ENCODE results near the gene ELF2.
"Not testable (repeated sequence)": the region's sequence is repeated elsewhere in the genome, so short reads cannot be mapped to it uniquely, and the experiment has no call there.

ELF2 gene

DNA sequence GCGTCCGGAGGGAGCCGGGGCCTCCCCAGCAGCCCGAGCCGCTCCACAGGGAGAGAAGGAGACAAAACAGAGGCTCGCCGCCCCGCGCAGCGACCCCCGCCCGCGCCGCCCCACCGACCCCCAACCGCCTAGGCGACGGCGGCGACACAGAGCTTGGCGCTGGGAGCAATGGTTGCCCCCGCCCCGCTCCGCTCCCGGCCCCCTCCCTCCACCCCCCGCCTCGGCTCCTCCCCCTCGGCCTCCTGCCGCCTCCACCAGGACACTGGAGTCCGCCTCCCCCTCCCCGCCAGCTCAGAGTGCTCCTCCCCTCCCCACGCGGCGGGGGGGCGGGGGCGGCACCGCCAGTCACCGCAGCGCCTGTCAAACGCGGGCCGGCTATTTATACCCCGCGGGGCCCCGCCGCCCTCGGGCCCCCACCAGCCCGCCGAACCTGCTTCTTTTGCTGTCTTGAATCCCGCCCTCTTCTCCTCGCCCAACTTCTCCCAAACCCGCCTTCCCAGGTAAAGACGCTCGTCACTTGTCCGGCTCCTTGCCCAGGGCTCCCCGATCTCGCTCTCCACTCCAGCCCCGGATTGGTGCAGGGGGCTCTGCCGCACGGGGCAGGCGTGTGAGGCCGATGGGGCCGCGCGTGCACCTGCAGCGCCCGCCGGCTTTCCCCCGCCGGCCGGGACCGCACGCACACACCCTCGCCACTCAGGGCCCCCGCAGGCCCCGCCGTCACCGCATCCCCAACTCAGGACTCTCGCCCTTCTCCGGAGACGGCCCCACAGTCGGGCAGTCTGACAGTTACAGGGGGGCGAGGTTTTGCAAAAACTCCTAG is at the start of gene ELF2:
TSS of gene ELF2 (minus strand) at position 170 of the 820 bp plus-strand sequence. CDS start 39,517 bp downstream, outside the sequence.
- peaks cover 29% of the 10 kb centered on the region for H3K4me1 Mint-ChIP-seq (ENCODE audit: low read depth)
- peak within 1 kb of the TSS; percentile 93 for H3K4me3 Mint-ChIP-seq
- no peaks in the 10 kb centered on the region for H3K9me3 Mint-ChIP-seq
- DNase-seq (ENCODE audit: low spot score) = peak; percentile 91
- H3K27me3 Mint-ChIP-seq (ENCODE audit: low read depth) = peaks cover 33% of the 10 kb centered on the region
- H3K27ac Mint-ChIP-seq = peak within 1 kb of the TSS; percentile 97
- peaks cover 2% of the 10 kb centered on the region for H3K36me3 Mint-ChIP-seq (ENCODE audit: low read depth)

DNA sequence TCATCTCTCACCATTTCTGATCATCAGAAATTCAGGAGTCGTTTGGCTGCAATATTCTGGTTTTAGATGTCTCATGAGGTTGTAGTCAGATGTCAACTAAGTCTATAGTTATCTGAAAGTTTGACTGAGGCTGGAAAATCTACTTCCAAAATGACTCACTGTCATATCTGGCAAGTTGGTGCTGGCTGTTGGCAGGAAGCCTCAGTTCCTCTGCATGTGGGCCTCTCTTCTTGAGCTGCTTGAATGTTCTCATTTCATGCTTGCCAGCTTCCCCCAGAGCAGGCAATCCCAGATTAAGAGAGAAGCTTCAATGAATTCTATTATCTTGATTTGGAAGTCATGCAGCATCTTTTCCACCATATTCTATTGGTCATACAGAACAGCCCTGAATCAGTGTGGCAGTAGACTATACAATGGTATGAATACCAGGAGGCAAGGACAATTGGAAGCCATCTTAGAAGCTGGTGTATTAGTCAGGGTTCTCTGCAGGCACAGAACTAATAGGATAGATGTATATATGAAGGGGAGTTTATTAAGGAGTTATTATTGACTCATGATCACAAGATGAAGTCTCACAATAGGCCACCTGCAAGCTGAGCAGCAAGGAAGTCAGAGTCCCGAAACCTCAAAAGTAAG is 46.8 kb upstream of the ELF2 start:
- Mint-ChIP-seq H3K4me3 (no peak overlapping the region), H3K9me3 (no peaks in the 10 kb centered on the region), H3K4me1 (ENCODE audit: low read depth) (peaks cover 15% of the 10 kb centered on the region), H3K27ac (no peak overlapping the region), H3K27me3 (ENCODE audit: low read depth) (no peaks in the 10 kb centered on the region), H3K36me3 (ENCODE audit: low read depth) (no peaks in the 10 kb centered on the region)
- peak; percentile 14 for DNase-seq (ENCODE audit: low spot score)

DNA sequence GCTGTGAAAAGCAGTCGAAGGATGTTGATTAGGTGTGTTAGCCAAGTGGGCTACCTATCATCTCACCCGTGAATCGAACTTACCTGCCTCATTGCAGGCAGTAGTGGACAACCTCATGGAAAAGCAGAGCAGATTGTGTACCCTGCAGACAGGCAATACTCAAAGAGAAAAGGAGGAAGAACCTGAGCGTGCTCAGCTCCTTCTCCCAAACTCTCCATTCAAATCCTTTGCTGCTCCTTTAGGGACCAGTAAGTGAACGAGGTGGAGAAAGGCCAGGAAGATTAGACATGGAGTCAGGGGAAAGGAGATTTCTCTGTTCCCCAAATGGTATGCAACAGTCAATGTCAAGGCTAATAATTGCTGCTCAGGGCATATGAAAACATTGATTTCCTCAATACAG is 45.2 kb upstream of the ELF2 start:
- Mint-ChIP-seq H3K4me1 (ENCODE audit: low read depth) (peaks cover 15% of the 10 kb centered on the region), H3K36me3 (ENCODE audit: low read depth) (no peaks in the 10 kb centered on the region), H3K9me3 (no peaks in the 10 kb centered on the region)

DNA sequence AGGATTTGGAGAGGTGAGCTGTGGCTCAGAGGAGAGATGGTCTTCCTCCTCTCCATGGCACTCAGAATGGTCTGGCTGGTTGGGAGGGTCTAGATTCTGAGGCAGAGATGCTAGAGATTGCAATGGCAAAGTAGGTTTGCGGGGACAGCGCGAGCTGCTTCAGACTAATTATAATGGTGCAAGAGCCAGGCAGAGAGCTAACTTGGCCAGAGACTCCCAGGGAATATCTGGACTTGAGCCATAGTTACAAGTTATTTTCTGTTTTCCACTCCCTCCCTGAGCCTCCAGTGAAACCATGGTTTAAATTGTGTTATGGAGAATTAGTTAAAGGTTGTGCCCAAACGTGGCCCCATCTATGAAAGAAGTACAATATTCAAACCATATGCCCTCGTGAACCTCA is 44.7 kb upstream of the ELF2 start:
- Mint-ChIP-seq H3K4me1 (ENCODE audit: low read depth) (peaks cover 15% of the 10 kb centered on the region), H3K36me3 (ENCODE audit: low read depth) (no peaks in the 10 kb centered on the region), H3K9me3 (no peaks in the 10 kb centered on the region), H3K27ac (no peak overlapping the region), H3K4me3 (no peak overlapping the region), H3K27me3 (ENCODE audit: low read depth) (peaks cover 3% of the 10 kb centered on the region)
- DNase-seq (ENCODE audit: low spot score) = no peak

More for the DNA sequence above, 45.2 kb upstream of the ELF2 start:
- Mint-ChIP-seq H3K27ac (no peak overlapping the region), H3K27me3 (ENCODE audit: low read depth) (peaks cover 3% of the 10 kb centered on the region), H3K4me3 (no peak overlapping the region)
- DNase-seq (ENCODE audit: low spot score) = no peak

DNA sequence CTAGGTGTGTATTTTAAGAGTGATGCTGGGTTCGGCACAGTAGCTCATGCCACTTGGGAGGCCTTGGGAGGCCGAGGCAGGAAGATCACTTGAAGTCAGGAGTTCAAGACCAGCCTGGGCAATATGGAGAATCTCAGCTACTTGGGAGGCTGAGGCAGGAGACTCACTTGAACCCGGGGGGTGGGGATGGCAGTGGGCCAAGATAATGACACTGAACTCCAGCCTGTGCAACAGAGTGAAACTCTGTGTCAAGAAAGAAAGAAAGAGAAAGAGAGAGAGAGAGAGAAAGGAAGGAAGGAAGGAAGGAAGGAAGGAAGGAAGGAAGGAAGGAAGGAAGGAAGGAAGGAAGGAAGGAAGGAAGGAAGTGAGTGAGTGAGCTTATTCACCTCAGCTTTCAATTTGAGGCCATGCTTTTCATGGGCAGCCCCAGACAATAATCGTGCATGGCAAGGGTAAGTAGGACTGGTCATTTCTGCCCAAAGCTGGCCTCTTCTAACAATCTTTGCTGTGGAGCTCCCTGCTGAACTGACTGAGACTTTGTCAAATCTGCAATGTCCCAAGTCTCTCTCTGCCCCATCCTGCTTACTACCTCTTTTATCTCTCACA is 42.5 kb upstream of the ELF2 start:
- Mint-ChIP-seq H3K27me3 (ENCODE audit: low read depth) (peaks cover 5% of the 10 kb centered on the region), H3K27ac (no peak overlapping the region), H3K4me1 (ENCODE audit: low read depth) (peaks cover 15% of the 10 kb centered on the region), H3K4me3 (no peak overlapping the region), H3K36me3 (ENCODE audit: low read depth) (no peaks in the 10 kb centered on the region), H3K9me3 (no peaks in the 10 kb centered on the region)
- DNase-seq (ENCODE audit: low spot score) = no peak

DNA sequence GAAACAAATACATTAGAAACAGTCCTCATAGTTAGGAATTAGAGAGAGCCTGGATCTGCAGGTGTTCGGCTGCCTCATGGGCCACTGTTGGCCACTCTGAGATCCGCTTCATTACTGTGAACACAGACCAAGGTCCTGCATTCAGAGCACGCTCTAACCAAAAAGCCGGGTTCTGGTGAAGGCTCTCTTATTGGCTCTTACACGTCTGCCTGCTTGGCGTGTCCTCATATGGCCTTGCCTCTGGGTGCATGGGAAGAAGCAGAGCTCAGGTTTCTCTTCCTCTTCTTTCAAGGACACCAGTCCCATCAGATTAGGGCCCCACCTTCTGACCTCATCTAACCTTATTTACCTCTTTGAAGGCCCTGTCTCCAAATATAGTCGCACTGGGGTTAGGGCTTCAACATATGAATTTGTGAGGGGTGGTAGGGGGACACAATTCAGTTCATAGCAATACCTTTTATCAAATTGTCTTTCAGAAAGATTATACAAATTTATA is 37.1 kb upstream of the ELF2 start:
- Mint-ChIP-seq H3K27me3 (ENCODE audit: low read depth) (peaks cover 5% of the 10 kb centered on the region), H3K4me3 (no peak overlapping the region), H3K9me3 (no peaks in the 10 kb centered on the region), H3K4me1 (ENCODE audit: low read depth) (no peaks in the 10 kb centered on the region), H3K27ac (no peak overlapping the region), H3K36me3 (ENCODE audit: low read depth) (no peaks in the 10 kb centered on the region)
- DNase-seq (ENCODE audit: low spot score) = no peak

DNA sequence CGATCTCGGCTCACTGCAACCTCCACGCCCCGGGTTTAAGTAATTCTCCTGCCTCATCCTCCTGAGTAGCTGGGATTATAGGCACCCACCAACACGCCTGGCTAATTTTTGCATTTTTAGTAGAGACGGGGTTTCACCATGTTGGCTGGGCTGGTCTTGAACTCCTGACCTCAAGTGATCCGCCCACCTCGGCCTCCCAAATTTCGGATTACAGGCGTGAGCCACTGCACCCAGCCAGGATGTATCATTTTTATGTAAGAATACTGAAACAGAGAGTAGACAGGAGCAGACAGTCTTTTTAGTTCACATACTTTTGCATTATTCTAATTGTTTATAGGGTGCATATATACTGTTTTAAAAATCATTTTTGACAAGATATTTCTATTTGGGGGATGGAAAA is 36.6 kb upstream of the ELF2 start:
- not testable (repeated sequence) for H3K4me3 Mint-ChIP-seq; H3K27me3 Mint-ChIP-seq (ENCODE audit: low read depth); DNase-seq (ENCODE audit: low spot score); H3K4me1 Mint-ChIP-seq (ENCODE audit: low read depth); H3K27ac Mint-ChIP-seq; H3K36me3 Mint-ChIP-seq (ENCODE audit: low read depth); H3K9me3 Mint-ChIP-seq

DNA sequence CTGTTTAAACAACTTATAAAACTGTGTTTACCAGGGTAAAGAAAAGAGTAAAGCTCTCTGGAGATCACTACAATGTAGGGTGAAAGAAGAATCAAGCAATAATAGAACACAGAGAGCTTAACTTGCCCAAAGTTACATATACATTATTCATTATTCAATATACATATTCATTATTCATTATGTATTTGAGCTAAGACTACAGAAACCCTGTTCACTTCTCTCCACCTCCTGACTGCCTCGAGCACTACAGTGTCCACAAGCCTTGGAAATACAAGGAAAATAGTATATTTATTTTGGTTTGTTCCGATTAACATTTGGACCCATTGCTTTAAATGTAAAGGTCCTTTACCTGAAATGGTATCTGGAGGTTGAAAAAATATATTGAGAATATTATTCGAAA is 35.9 kb upstream of the ELF2 start:
- no peak overlapping the region for H3K27ac Mint-ChIP-seq
- H3K36me3 Mint-ChIP-seq (ENCODE audit: low read depth) = no peaks in the 10 kb centered on the region
- peaks cover 4% of the 10 kb centered on the region for H3K4me1 Mint-ChIP-seq (ENCODE audit: low read depth)
- H3K4me3 Mint-ChIP-seq = no peak overlapping the region
- H3K27me3 Mint-ChIP-seq (ENCODE audit: low read depth) = peaks cover 5% of the 10 kb centered on the region
- no peaks in the 10 kb centered on the region for H3K9me3 Mint-ChIP-seq
- no peak for DNase-seq (ENCODE audit: low spot score)

DNA sequence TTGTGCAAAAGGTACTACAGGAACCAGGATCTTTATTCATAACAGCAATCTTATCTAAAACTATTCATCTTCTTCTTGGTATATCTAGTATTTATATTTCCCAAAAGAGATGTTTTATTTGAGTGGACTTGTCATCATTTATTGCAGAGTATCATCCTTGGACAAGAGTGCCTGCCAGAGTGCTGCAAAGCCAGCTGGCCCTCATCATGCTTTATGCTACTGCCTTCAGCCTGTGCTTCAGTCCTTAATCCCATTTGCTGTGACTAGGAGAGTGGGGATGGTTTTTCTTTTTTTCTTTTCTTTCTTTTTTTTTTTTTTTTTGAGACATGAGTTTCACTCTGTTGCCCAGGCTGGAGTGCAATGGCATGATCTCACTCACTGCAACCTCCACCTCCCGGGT is 33.5 kb upstream of the ELF2 start:
- no peak for DNase-seq (ENCODE audit: low spot score)
- Mint-ChIP-seq H3K36me3 (ENCODE audit: low read depth) (no peaks in the 10 kb centered on the region), H3K9me3 (no peaks in the 10 kb centered on the region), H3K27ac (no peak overlapping the region), H3K4me1 (ENCODE audit: low read depth) (peaks cover 5% of the 10 kb centered on the region), H3K4me3 (no peak overlapping the region), H3K27me3 (ENCODE audit: low read depth) (peaks cover 6% of the 10 kb centered on the region)

DNA sequence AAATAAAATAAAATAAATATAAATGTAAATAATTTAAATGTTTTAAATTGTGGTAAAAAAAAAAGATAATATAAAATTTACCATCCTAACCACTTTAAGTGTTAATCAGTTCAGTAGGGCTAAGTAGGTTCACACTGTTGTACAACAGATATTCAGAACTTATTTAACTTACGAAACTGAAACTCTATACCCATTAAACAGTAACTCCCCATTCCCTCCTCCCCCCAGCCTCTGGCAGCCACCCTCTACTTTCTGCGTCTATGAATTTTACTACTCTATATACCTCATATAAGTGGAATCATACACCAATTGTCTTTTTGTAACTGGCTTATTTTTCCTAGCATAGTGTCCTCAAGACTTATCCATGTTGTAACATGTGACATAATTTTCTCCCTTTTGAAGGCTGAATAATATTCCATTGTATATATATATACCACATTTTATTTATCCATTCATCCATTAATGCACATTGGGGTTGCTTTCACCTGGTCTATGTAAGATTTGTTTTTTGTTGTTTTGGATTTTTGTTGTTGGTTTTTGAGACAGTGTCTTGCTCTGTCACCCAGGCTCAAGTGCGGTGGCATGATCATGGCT is 32.5 kb upstream of the ELF2 start:
- Mint-ChIP-seq H3K9me3 (no peaks in the 10 kb centered on the region), H3K27me3 (ENCODE audit: low read depth) (peaks cover 4% of the 10 kb centered on the region), H3K4me3 (no peak overlapping the region), H3K36me3 (ENCODE audit: low read depth) (no peaks in the 10 kb centered on the region), H3K27ac (no peak overlapping the region), H3K4me1 (ENCODE audit: low read depth) (peaks cover 5% of the 10 kb centered on the region)
- no peak for DNase-seq (ENCODE audit: low spot score)

DNA sequence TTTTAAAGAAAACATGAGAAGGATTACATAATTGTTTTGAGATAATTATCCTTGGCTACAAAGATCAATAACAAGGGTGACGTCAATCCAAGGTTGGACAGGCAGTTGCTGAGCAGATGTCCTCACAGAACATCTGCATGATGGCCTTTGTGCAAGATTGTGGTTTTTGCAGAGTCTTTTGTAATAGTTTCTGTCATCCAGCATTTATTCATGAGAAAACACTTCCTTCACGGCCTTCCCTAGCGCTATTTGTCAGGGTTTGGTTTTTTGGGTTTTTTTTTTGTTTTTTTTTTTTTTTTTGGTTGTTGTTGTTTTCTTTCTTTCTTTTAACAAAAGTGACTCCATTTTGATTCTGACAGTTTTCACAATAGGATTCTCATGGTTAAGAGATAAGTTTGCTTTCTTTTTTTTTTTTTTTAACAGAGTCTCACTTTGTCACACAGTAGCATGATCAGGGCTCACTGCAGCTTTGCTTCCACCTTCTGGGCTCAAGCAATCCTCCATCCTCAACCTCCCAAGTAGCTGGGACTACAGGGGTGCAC is 31.5 kb upstream of the ELF2 start:
- Mint-ChIP-seq H3K27ac (no peak overlapping the region), H3K9me3 (no peaks in the 10 kb centered on the region), H3K4me3 (no peak overlapping the region)

DNA sequence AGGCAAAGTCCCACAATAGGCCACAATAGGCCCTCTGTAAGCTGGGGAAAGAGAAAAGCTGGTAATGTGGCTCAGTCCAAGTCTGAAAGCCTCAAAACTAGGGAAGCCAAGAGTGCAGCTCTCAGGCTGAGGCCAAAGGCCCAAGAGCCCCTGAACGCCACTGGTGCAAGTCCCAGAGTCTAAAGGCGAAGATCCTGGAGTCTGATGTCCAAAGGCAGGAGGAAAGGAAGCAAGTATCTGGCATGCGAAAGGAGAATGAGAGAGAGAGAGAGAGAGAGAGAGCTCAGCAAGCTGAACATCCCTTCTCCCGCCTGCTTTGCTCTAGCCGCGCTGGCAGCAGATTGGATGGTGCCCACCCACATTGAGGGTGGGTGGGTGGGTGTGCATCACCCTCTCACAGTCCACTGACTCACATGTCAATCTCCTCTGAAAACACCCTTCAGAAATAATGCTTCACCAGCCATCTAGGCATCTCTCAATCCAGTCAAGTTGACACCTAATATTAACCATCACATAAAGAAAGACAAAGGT is 30.9 kb upstream of the ELF2 start:
- H3K9me3 Mint-ChIP-seq = no peaks in the 10 kb centered on the region
- no peak overlapping the region for H3K4me3 Mint-ChIP-seq
- no peaks in the 10 kb centered on the region for H3K36me3 Mint-ChIP-seq (ENCODE audit: low read depth)
- H3K27ac Mint-ChIP-seq = no peak overlapping the region
- H3K27me3 Mint-ChIP-seq (ENCODE audit: low read depth) = peaks cover 4% of the 10 kb centered on the region
- peaks cover 5% of the 10 kb centered on the region for H3K4me1 Mint-ChIP-seq (ENCODE audit: low read depth)
- DNase-seq (ENCODE audit: low spot score) = no peak

More for the DNA sequence above, 31.5 kb upstream of the ELF2 start:
- Mint-ChIP-seq H3K36me3 (ENCODE audit: low read depth) (no peaks in the 10 kb centered on the region), H3K27me3 (ENCODE audit: low read depth) (peaks cover 4% of the 10 kb centered on the region), H3K4me1 (ENCODE audit: low read depth) (peaks cover 5% of the 10 kb centered on the region)
- no peak for DNase-seq (ENCODE audit: low spot score)

DNA sequence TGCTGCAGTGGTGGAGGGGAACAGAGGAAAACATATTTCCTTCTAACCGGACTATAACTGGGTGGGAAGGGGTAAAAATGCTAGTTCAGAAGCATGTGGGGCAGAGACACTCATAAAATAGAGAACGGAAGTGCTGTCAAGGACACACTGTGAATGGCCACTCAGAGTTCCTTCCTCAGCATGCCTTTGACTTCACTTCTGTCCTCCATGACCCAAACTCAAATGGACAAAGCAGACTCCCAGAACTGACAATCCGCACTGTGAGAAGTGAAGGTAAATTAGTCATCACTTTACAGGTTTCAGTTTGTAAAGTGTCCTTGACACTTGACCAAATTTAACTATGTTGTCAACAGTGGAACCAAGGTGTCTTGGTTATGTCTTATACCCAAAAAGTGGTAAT is 30.2 kb upstream of the ELF2 start:
- Mint-ChIP-seq H3K27ac (no peak overlapping the region), H3K4me3 (no peak overlapping the region), H3K9me3 (no peaks in the 10 kb centered on the region)

More for the DNA sequence above, 30.2 kb upstream of the ELF2 start:
- Mint-ChIP-seq H3K36me3 (ENCODE audit: low read depth) (no peaks in the 10 kb centered on the region), H3K4me1 (ENCODE audit: low read depth) (peaks cover 5% of the 10 kb centered on the region), H3K27me3 (ENCODE audit: low read depth) (peaks cover 4% of the 10 kb centered on the region)
- no peak for DNase-seq (ENCODE audit: low spot score)

Measured in T-helper 2 cell treated with Interferon-gamma antibody and Interleukin-4, amounts not matched to agents 5 μg/mL and 100 μg/mL, for 36 hours (primary cell).